ENCODE data around the gene CROCC.

- TF ChIP-seq CTCF (IDR thresholded peaks at IDR 0.05) (no peak), POLR2A (IDR thresholded peaks at IDR 0.05) (no peak)
Observed at GRCh38 chr1:16957731-16958130, 36.0 kb downstream of the CROCC start.
